AG04450 (cell line): ENCODE measurements around the gene OPALIN. TPM values are rescaled to one million over a fixed set of nuclear protein-coding genes. Genes with fewer than 3 reads are reported as not detected.

Experiments
- CTCF ChIA-PET: fragments of 300-600, 350-600 bp; formaldehyde crosslinking; extraction: SDS; loops from one replicate; lab custom pipeline; 2022; ENCODE audit warnings: antibody characterized with exemption, inconsistent platforms; lab: Charles Lee
- POLR2A ChIA-PET: fragments of 350-600 bp; formaldehyde crosslinking; extraction: SDS; loops from one replicate; lab custom pipeline; 2021; ENCODE audit warnings: antibody characterized with exemption, inconsistent platforms; lab: Yijun Ruan, JAX
- DNase-seq: peaks from one replicate; pipeline ENCODE4 v3.0.0-alpha.2; 2011; ENCODE audit warnings: low read depth, low spot score
- H3K27ac ChIP-seq: one replicate; pipeline ENCODE4 v1.5.1; 2012; ENCODE audit warnings: low read depth, low read length, control low read depth
- H3K27me3 ChIP-seq: one replicate; pipeline ENCODE4 v1.6.0; 2012; ENCODE audit warnings: low read length; ENCODE audit not compliant: control insufficient read depth, insufficient read depth
- H3K4me3 ChIP-seq: 2 replicates; pipeline ENCODE4 v1.5.1; 2011; ENCODE audit warnings: mild to moderate bottlenecking, low read depth, low read length, control low read depth
- H3K9me3 ChIP-seq: 2 replicates; pipeline ENCODE4 v1.5.1; 2012; ENCODE audit warnings: low read length; ENCODE audit not compliant: control insufficient read depth, insufficient read depth
- CTCF ChIP-seq: IDR thresholded peaks from 2 replicates; pipeline ENCODE4 v1.5.1; 2011; ENCODE audit warnings: low read depth, low read length, control low read depth, inconsistent platforms
- polyA plus RNA-seq: library from polyadenylated mRNA; depleted of rRNA; stranded (reverse); fragments of >200 nt; gene quantifications from 2 replicates; pipeline ENCODE4 v1.2.3, GENCODE V29; 2011

OPALIN gene
- polyA plus RNA-seq, 1 experiment: not detected

- TF ChIP-seq CTCF: no peak
- Histone ChIP-seq H3K4me3 (no peak overlapping the region), H3K27me3 (peaks cover 10% of the 10 kb centered on the region), H3K27ac (no peak overlapping the region), H3K9me3 (no peaks in the 10 kb centered on the region)
- POLR2A ChIA-PET: no interaction called here
- no peak for DNase-seq
- CTCF ChIA-PET: no interaction called here
Measured at GRCh38 chr10:96402417-96403305, 43.9 kb upstream of the OPALIN start.

- Histone ChIP-seq H3K27me3 (peaks cover 15% of the 10 kb centered on the region), H3K27ac (no peak overlapping the region), H3K9me3 (no peaks in the 10 kb centered on the region), H3K4me3 (no peak overlapping the region)
- no peak for TF ChIP-seq CTCF
- ChIA-PET CTCF (no interaction called here), POLR2A (no interaction called here)
- no peak for DNase-seq
Measured at GRCh38 chr10:96401036-96401435, 42.2 kb upstream of the OPALIN start.

GRCh38 chr10:96400465-96400864 is 41.7 kb upstream of the OPALIN start:
- peaks cover 15% of the 10 kb centered on the region for H3K27me3 ChIP-seq
- no peak for DNase-seq
- CTCF ChIA-PET: no interaction called here

GRCh38 chr10:96397902-96398301 is 39.1 kb upstream of the OPALIN start:
- DNase-seq: no peak
- Histone ChIP-seq H3K27me3 (peaks cover 19% of the 10 kb centered on the region), H3K27ac (no peak overlapping the region), H3K4me3 (no peak overlapping the region), H3K9me3 (no peaks in the 10 kb centered on the region)
- CTCF ChIA-PET: no interaction called here
- POLR2A ChIA-PET: no interaction called here
- no peak for TF ChIP-seq CTCF

More at GRCh38 chr10:96400465-96400864, 41.7 kb upstream of the OPALIN start:
- Histone ChIP-seq H3K4me3 (no peak overlapping the region), H3K27ac (no peak overlapping the region), H3K9me3 (no peaks in the 10 kb centered on the region)
- POLR2A ChIA-PET: no interaction called here
- TF ChIP-seq CTCF: no peak
